Measurements from ENCODE around the gene SMIM5. TPM values are rescaled to one million over a fixed set of nuclear protein-coding genes. Genes with fewer than 3 reads are reported as not detected.
"Not testable (repeated sequence)": the region's sequence is repeated elsewhere in the genome, so short reads cannot be mapped to it uniquely, and the experiment has no call there.

The SMIM5 gene
- total RNA-seq, 1 donor from 2014 or later = not detected

DNA sequence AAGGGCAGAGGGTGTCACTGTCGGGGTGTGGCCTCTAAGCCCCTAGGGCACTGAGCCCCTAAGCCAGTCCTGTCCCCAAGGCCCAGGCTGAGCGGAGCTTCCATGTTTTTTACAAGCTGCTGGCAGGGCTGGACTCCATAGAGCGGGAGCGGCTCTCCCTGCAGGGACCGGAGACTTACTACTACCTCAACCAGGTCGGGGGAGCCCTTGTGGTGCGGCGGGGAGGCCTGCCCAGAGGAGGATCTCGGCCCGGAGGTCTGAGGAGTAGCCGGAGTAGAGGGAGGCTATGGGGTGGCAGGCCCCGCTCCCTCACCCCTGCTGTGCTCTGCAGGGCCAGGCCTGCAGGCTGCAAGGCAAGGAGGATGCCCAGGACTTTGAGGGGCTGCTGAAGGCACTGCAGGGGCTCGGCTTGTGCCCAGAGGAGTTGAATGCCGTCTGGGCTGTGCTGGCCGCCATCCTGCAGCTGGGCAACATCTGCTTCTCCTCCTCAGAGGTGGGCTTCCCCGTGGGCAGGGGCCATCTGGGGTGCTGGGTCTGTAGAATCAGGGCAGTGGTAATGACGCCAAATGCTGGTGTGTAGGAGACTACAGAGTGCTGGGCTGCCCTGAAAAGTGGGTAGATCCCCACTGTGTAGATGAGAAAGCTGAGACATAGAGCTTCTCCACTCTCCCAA lies 40.8 kb upstream of the SMIM5 start:
- H3K4me3 Mint-ChIP-seq (ENCODE audit: unreplicated experiment) = no peak overlapping the region
- H3K9me3 Mint-ChIP-seq (ENCODE audit: low read depth) = no peaks in the 10 kb centered on the region
- H3K4me1 Mint-ChIP-seq (ENCODE audit: low read depth) = no peaks in the 10 kb centered on the region
- TF ChIP-seq, protein P1, sequence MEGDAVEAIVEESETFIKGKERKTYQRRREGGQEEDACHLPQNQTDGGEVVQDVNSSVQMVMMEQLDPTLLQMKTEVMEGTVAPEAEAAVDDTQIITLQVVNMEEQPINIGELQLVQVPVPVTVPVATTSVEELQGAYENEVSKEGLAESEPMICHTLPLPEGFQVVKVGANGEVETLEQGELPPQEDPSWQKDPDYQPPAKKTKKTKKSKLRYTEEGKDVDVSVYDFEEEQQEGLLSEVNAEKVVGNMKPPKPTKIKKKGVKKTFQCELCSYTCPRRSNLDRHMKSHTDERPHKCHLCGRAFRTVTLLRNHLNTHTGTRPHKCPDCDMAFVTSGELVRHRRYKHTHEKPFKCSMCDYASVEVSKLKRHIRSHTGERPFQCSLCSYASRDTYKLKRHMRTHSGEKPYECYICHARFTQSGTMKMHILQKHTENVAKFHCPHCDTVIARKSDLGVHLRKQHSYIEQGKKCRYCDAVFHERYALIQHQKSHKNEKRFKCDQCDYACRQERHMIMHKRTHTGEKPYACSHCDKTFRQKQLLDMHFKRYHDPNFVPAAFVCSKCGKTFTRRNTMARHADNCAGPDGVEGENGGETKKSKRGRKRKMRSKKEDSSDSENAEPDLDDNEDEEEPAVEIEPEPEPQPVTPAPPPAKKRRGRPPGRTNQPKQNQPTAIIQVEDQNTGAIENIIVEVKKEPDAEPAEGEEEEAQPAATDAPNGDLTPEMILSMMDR (IDR thresholded peaks at IDR 0.05) = no peak
- peaks cover 2% of the 10 kb centered on the region for H3K27me3 Mint-ChIP-seq (ENCODE audit: low read depth)
- peak; percentile 89 for DNase-seq (ENCODE audit: low spot score)
- no peaks in the 10 kb centered on the region for H3K36me3 Mint-ChIP-seq (ENCODE audit: low read depth)
- no peak overlapping the region for H3K27ac Mint-ChIP-seq (ENCODE audit: unreplicated experiment)

DNA sequence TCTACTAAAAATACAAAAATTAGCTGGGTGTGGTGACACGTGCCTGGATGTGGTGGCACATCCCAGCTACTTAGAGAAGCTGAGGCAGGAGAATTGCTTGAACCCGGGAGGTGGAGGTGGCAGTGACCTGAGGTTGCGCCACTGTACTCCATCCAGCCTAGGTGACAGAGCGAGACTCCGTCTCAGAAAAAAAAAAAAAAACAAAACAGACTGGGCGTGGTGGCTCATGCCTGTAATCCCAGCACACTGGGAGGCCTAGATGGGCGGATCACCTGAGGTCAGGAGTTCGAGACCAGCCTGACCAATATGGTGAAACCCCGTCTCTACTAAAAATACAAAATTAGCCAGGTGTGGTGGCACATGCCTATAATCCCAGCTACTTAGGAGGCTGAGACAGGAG lies 39.8 kb upstream of the SMIM5 start:
- not testable (repeated sequence) for DNase-seq (ENCODE audit: low spot score); H3K36me3 Mint-ChIP-seq (ENCODE audit: low read depth); H3K4me3 Mint-ChIP-seq (ENCODE audit: unreplicated experiment); H3K9me3 Mint-ChIP-seq (ENCODE audit: low read depth); H3K27ac Mint-ChIP-seq (ENCODE audit: unreplicated experiment); H3K4me1 Mint-ChIP-seq (ENCODE audit: low read depth); H3K27me3 Mint-ChIP-seq (ENCODE audit: low read depth)

DNA sequence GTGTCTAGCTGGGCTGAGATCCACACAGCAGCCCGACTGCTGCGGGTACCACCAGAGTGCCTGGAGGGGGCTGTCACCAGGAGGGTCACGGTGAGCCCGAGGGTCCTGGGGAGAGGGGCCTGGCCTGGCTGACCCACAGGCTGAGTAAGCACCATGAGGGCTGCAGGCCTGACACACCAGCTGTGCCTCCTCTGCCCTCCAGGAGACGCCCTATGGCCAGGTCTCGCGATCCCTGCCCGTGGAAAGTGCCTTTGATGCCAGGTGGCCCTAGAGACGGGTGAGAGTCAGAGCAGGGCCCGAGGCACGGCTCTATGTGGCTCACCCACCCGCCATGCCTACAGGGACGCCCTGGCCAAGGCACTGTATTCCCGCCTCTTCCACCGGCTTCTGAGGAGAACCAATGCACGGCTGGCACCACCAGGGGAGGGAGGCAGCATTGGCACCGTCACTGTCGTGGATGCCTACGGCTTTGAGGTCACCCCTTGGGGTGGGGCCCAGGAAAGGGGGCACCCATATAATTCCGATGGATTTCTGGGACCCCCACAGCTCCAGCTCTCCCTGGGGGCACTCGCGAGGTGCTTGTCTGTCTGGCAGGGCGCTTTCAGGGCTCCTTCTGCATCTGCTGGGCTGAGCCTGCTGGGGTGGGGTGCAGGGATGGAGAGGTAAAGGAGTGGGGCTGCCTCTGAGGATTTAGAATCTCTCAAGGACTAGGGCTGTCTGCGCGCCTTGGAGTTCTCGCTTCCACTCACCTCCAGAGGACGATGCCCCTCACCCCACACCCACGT lies 38.5 kb upstream of the SMIM5 start:
- no peak for DNase-seq (ENCODE audit: low spot score)
- H3K9me3 Mint-ChIP-seq (ENCODE audit: low read depth) = no peaks in the 10 kb centered on the region
- TF ChIP-seq, protein P1 (IDR thresholded peaks at IDR 0.05) = no peak

DNA sequence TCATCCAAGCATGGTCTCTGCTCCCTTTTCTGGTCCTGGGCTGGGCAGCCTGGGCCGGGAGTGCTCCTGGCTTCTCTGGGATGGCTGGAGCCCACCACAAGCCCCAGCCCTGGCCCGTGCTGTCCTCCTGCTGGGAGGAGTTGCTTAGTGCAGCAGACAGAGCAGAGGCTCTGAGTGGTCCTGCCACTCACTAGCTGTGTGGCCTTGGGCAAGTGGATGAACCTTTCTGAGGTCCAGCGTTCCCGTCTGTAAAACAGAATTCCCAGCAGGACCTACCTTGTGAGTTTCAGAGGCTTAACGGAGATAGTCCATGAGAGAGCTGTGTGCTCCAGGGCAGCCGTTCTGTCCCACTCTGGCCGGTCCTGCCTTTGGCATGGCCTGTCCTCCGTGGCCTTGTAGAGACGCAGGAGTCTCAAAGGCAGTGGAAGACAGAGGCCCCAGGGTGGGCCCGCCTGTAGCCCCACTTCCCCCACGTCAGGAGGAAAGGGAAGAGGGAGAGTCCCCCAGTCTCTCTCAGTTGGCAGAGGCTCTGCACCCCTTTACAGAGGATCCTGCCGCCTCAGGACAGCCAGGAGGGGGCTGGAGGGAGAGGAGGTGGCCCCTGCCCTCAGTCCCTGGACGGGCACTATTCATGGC lies 37.8 kb upstream of the SMIM5 start:
- no peak for DNase-seq (ENCODE audit: low spot score)
- TF ChIP-seq, protein P1 (IDR thresholded peaks at IDR 0.05) = no peak
- Mint-ChIP-seq H3K4me3 (ENCODE audit: unreplicated experiment) (no peak overlapping the region), H3K9me3 (ENCODE audit: low read depth) (no peaks in the 10 kb centered on the region), H3K27me3 (ENCODE audit: low read depth) (peaks cover 2% of the 10 kb centered on the region), H3K36me3 (ENCODE audit: low read depth) (no peaks in the 10 kb centered on the region), H3K27ac (ENCODE audit: unreplicated experiment) (no peak overlapping the region), H3K4me1 (ENCODE audit: low read depth) (no peaks in the 10 kb centered on the region)

More for the DNA sequence above, 38.5 kb upstream of the SMIM5 start:
- H3K4me1 Mint-ChIP-seq (ENCODE audit: low read depth) = no peaks in the 10 kb centered on the region
- H3K27ac Mint-ChIP-seq (ENCODE audit: unreplicated experiment) = no peak overlapping the region
- H3K4me3 Mint-ChIP-seq (ENCODE audit: unreplicated experiment) = no peak overlapping the region
- no peaks in the 10 kb centered on the region for H3K36me3 Mint-ChIP-seq (ENCODE audit: low read depth)
- peaks cover 2% of the 10 kb centered on the region for H3K27me3 Mint-ChIP-seq (ENCODE audit: low read depth)

DNA sequence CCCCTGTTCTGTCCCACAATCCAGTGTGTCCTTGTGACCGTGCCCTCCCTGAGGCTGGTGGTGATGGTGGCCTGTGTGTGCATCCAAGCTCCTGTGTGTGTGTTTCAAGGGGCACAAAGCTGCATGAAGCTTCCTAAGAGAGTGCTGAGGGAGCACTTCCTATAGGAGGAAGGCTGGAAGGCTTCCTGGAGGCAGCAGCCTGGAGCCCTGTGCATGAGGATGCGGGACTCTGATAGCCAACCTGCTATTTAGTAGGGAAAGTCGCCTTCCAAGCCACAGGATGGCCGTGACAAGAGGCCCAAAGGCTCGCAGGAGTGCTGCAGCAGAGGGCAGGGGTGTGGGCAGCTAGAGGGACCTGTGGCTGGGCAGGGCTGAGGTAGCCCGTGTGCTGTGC lies 37.3 kb upstream of the SMIM5 start:
- TF ChIP-seq, protein P1 (IDR thresholded peaks at IDR 0.05) = no peak
- DNase-seq (ENCODE audit: low spot score) = no peak
- Mint-ChIP-seq H3K36me3 (ENCODE audit: low read depth) (no peaks in the 10 kb centered on the region), H3K27me3 (ENCODE audit: low read depth) (peaks cover 2% of the 10 kb centered on the region), H3K9me3 (ENCODE audit: low read depth) (no peaks in the 10 kb centered on the region), H3K27ac (ENCODE audit: unreplicated experiment) (no peak overlapping the region), H3K4me3 (ENCODE audit: unreplicated experiment) (no peak overlapping the region), H3K4me1 (ENCODE audit: low read depth) (no peaks in the 10 kb centered on the region)
